GM18502 (cell line): ENCODE data around the gene SMG9.

Source experiments
- ATAC-seq: cut with Tn5 transposase; IDR thresholded peaks from one replicate; pipeline ENCODE4 v1.9.1; 2021; ENCODE audit warnings: mild to moderate bottlenecking; ENCODE audit not compliant: unreplicated experiment, poor library complexity

SMG9 gene, protein sequence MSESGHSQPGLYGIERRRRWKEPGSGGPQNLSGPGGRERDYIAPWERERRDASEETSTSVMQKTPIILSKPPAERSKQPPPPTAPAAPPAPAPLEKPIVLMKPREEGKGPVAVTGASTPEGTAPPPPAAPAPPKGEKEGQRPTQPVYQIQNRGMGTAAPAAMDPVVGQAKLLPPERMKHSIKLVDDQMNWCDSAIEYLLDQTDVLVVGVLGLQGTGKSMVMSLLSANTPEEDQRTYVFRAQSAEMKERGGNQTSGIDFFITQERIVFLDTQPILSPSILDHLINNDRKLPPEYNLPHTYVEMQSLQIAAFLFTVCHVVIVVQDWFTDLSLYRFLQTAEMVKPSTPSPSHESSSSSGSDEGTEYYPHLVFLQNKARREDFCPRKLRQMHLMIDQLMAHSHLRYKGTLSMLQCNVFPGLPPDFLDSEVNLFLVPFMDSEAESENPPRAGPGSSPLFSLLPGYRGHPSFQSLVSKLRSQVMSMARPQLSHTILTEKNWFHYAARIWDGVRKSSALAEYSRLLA

DNA sequence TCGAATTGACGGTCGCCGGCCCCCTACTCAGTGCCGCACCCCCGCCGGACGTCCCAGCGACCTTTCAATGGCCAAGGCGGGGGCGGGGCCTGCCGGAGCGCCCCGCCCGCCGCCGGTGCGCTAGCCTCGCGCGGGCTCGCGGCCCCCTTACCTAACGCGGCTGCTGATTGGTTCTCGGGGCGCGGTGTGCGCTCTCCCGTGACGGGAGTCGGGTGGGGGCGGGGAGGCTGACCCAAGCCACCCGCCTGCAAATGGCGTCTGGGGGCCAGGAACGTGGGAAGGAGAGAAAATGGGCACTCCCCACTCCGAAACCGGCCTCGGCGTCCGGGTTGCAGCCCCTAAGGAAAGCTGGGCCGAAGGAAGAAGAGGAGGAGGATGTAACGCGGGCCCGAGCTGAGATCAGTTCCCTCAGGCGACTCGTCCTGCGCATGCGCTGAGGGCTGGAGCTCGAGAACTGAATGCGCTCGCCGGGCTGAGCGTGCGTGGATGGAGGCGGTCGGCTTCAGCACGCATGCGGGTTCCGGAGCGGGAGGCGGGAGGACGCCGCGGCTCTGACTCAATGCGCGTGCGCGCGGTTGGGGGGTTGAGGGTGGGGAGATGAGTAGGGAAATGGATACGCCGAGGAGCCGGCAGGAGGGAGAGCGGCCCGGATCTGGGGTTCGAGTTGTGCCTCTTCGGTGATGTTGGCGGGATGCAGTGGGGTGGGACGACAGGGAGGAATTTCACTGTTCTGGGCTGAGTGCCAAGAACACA is at the start of gene SMG9:
SMG9 (minus strand) TSS at position 460 of the 753 bp plus-strand sequence. CDS start 4,221 bp downstream, outside the sequence.
- peak; percentile 57 for ATAC-seq

DNA sequence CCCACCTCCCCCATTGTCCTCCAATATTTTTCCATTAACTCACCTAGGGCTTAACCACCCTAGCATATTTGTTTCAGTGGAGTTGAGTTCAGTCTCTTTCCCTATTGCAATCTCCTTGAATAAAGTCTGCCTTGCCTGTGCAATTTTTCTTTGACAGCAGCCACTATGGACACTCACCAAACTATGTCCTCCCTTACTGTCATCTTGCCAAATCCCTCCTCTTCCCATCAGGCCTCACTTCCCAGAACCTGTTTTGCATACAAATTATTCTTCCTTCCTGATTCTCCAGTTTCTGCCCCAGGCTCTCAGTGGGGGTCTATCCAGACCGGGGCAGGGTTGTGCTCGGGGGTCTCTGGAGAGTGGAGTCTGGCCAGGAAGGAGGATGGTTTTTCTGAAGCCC is 49.7 kb upstream of the SMG9 start:
- no peak for ATAC-seq

DNA sequence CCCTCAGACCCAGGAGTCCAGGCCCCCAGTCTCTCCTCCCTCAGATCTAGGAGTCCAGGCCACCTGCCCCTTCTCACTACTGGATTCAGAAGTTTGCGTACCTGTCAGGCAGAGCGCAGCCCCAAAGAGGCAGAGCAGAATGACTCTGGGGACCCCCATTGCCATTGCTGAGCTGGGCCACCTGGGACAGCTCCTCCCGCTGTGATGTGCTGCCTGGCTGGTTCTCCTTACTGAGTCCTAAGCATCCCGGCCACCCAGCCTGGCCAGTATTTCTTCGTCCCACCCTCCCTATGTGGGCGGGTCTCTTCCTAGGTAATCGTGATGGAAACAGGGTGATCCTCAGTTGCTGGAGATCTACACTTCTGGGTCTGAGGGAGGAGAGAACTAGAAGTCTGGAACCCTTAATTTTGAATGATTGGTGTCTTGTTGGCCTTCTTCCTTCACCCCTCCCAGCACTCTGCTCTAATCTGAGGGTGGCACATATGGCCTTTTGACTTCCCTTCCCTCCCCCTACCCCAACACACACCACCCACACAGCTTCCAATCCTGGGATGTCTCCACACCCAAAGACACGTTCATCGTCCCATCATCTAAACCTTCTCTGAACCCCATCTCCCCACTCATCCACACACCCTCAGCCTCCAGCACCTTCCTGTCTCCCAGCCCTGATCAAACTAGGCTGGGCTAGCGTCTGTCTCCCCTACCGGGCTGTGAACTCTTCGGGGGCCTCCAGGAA is 47.6 kb upstream of the SMG9 start, which contains the start of gene LYPD5:
LYPD5 (minus strand) TSS at position 232 of the 736 bp plus-strand sequence; CDS start at position 165, 67 bp downstream.
- no peak for ATAC-seq

DNA sequence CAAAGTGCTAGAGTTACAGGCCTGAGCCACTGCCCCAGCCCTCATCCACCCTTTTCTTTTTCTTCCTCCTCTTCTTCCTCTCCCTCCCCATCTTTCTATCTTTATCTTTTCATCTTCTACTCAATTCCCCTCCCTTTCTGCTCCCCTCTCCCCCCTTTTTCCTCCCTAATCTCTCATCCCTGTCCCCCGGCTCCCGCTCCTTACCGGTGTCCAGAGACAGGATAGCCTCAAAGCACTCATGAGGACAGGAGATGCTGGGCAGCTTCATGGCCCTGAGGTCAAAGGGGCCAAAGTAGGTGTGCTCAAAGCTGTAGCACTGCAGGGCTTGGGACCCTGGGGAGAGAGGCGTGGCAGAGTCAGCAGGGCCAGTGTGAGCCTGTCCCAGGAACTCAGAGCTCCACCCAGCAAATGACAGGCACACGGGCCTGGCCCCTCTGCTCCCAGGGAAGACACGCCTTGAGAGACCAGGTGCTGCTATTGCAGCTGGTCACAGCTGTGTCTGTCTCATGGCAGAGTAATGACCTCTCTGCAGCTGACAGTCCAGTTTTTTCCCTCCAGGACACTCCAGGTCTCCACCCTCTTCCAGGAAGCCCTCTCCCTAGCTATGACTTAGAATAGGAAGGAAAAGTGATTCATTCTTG is 44.9 kb upstream of the SMG9 start:
- no peak for ATAC-seq

DNA sequence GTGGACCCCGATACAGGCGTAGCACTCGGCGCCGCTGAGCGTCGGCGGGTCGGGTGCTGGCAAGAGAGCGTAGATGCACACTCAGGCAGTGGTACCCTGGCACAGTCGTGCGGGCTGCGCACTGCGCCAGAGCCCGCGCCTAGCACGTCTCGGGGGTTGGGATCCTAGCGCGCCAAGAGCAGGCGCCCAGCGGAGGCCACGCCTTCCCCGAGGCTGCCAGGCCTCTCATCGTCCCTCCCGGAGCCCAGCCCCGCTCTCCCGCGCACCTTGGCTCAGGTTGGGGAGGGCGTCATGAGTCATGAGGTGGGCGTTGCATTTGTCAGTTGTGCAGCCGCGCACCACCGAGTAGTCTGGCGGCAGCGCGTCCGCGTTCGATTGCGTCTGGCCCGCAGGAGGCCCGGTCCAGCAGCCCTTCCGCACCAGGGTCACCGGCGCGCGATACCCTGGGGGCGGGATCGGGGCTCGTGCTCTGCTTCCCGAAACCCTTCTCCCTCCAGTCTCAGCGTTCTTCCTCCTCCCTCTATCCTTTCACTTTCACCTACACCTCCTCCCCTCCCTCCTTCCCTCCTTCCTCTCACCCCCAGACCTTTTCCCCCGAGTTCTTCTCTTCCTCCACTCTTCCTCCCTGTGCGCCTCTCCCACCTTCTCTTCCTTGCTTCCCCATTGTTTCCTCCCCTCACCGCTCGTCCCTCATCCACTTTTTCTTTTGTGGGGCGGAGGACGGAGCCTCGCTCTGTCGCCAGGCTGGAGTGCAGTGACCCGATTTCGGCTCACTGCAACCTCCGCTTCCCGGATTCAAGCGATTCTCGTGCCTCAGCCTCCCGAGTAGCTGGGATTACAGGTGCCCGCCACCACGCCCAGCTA is 44.0 kb upstream of the SMG9 start:
- ATAC-seq: no peak

DNA sequence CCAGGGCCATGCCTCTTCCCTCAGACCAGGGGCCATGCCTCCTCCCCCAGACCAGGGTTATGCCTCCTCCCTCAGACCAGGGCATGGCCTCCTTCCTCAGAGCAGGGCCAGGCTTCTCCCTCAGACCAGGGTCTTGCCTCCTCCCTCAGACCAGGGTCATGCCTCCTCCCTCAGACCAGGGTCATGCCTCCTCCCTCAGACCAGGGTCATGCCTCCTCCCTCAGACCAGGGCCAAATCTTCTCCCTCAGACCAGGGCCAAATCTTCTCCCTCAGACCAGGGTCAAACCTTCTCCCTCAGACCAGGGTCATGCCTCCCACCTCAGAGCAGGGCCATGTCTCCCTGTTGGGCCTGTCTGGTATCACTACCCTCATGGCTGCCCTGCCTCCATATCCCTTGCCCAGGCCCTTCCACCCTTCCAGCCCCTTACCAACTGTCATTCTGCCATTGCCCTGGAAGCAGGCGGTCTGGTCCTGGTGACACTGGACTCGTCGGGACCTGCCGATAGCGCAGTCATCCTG is 43.3 kb upstream of the SMG9 start:
- ATAC-seq: no peak

DNA sequence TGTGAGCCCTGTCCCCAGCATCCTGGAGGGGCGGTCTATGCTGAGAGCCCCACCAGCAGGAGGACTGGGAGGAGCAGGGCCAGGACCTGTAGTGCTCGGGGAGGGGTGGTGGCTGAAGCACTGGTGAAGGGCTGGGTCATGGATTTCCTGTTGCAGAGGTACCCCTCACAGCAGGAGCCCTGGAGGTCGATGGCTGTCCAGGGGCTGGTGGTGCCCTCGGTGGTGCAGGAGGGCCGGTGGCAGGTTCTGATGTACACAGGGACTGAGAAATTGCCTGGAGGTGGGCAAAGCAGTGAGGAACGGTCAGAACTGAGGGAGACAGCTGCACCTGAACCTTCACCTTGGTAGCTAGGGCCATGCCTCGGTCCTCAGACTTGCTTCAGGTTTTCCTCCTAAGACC is 42.8 kb upstream of the SMG9 start:
- no peak for ATAC-seq

DNA sequence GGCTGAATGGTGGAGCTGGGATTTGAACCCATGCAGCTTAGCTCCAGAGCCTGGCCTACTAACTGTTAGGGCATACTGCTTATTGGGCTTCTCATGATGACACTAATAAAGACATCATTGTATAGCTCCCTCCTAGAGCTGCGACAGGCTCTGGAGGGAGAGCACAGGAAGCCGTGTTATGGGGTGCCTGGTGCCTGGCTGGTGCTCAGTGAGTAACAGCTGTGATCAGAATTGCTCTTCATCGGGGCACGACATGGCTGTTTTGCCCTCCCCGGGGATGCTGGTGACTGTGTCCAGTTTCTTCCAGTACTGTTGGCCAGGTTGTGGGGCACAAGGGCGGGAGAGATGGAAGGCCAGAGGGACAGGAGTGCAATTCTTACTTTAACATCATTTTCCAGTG is 42.4 kb upstream of the SMG9 start:
- no peak for ATAC-seq

DNA sequence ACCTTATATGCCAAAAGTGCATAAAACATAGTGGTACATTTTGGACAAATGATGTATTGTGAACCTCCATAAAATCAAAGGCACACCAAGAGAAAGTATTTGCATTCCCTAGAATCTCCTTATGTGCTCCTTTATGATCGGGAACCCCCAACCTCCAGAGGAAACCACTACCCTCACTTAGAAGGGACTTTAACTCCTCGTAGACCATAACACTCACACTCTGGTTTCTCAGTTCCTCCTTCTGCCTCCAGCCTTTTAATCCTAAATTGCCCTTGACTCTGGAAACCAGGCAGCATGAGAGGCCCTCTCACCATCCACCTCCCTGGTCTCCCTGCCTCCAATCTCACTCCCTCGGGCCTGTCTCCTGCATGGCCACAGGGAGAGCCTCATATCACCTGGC is 35.8 kb upstream of the SMG9 start:
- no peak for ATAC-seq

DNA sequence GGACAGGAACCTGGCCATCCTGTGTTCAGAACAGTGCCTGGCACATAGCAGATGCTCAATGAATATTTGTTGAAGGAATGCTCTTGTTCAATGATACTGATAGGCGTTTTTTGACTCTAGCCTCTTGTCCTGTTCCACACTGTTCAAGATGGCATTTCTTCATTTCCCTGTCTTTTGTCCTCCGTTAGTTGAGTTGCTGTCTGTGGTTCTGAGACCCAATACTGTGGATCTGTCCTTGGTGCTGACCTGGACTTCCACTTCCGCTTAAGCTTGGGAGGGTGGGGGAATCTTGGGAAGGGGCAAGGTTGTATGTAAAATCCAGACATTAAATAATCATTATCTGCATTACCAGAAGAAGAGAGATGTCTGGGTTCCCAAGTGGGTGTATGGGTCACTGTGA is 34.3 kb upstream of the SMG9 start:
- no peak for ATAC-seq

DNA sequence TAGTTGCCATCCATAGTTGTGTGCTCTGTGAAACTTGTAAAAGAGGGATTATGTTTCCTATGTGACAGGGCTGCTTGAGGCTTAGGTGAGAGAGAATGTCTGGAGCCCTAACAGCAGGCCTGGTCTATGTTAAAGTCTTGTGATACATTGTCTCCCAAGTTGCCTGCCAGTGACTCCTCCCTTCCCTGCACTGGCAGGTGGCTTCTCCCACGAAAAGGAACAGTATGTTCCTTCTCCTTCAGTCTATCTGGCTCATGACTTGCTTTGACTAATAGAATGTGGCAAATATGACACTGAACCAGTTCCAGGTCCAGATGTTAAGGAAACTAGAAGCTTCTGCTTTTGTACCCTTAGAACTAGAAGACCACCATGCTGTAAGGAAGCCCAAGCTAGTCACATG is 31.9 kb upstream of the SMG9 start:
- no peak for ATAC-seq

DNA sequence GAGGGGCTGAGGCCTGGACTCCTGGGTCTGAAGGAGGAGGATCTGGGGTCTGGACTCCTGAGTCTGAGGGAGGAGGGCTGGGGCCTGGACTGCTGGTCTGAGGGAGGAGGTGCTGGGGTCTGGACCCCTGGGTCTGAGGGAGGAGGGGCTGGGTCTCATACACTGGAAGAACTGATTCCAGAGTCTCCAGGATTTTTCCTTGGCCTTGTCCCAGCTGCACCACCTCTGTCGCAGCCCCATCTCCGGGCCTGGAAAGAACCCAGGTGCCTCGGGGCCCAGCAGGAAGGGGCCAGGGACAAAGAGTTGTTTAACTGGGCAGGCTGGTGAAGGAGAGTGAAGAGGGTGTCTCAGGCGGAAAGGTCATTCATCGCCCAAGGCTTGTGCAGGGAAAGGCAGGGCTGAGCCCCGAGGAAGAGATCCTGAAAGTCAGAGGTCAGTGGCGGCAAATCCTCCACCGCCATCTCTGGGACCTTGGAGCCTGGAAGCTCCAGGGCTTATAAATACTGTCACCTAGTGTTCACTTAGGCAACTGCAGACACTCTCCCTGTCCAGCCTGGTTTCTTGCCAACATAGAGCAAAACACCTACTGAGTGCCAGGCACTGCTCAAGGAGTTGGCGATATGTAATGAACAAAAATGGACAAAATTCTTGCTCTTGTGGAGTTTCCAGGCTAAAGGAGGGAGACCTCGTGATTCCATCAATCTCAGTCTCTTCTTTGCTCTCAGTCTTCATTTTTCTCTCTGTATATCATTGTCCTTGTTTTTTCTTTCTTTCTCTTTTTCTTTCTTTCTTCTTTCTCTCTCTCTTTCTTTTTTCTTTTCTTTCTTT is 30.4 kb upstream of the SMG9 start:
- no peak for ATAC-seq

DNA sequence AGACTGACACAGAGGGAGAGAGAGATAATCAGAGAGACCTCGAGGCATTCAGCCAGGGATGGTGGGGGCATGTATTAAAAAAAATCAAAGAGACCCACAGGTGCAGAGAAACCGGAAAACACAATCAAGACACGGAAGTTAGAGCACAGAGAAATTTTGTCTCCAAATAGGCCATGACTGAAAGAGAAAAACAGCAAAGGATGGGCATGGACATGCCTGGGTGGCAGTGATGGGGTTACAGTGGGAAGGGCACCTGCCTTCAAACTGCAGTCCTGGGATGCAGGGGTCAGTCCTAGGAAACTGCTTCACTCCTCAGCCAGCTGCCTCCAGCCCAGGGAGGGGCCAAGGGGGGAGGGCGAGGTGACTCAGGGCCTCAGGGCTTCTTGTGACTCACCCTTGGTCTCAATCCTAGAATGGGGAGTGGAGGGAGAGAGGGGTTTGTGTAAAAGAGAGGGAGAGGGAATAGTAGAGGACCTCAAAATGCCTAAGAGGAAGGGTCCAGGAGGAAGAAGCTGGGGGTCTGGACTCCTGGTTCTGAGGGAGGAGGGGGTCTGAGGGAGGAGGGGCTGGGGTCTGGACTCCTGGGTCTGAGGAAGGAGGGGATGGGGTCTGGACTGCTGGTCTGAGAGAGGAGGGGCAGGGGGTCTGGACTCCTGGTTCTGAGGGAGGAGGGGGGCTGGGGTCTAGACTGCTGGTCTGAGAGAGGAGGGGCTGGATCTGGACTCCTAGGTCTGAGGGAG is 29.6 kb upstream of the SMG9 start:
- ATAC-seq: no peak

DNA sequence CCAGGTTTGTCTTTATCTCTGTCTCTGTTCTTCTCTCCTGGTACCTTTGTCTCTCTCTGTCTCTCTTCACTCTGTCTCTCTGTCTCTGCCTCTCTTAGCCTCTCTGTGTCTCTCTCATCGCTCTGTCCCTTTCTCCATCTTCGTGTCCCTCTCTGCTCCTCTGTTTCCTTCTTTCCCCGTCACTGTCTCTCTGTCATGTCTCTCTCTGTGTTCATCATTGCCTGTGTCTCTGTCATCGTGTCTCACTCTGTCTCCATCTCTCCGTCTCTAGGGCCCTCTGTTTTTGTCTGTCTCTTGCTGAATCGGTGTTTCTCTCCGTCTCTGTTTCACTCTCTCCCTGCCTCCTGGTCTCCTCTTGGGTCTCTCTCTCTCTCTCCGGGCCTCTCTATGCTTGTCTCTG is 28.9 kb upstream of the SMG9 start:
- no peak for ATAC-seq

DNA sequence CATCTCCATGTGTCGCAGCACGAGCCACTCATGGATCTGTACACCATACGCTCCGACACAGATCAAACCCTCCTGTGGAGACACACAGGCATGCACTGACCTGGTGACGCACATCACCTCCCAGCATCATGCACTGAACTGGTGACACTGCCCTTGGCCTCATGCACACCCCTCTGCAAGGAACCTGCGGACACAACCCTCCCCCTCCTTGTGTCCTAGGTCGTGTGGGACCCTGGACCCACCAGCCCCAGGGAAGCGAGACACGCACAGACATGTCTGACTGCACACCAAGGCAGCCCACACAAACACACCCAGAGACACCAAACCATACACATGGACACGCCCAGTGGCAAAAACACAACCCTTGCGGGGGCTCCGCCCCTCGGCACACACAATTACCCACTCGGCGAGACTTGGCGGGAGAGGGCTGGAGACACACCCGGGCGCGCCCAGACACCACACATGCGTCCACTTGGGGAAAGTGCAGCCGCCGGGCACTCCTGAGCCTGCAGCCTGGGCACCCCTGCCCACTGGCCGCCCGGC is 28.0 kb upstream of the SMG9 start:
- no peak for ATAC-seq

DNA sequence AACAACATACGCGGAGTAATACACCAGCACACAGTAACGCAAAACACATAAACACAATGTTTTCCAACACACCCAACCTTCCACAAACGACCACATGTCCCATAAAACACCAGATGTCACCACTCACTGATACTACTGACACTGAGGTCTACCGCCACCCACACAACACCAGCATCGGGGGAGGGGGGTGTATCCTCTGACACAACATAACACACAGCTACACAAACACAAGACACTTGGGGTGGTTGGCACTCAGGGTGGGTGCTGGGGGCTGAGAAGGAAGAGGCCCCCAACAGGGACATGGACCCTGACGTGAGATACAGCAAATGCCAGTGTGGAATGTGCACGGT is 27.5 kb upstream of the SMG9 start:
- no peak for ATAC-seq

DNA sequence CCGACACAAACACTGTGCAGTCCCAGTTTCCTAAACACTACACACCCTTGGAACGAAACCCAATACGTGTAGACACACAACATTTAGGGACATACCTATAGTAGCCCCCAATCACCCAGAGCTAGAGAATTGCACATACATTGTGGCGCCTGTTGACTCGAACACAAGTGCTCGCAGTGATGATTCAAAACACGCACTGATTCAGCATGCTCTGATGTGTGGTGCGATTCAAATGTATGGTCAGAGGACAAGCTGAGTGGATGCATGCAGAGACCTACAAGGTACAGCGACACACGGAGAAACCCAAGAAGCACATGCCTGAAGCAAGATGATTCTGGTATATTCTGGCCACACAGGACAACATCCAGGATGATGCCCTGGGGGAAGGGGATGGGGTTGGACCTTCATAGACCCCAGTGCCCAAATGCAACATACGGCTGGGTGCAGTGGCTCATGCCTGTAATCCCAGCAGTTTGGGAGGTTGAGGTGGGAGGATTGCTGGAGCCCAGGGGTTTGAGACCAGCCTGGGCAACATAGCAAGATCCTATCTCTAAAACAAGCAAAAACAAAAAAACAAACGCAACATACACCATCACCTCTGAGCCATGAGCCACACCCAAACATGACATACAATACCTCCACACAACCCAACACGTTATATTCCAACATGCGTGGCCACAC is 27.0 kb upstream of the SMG9 start:
- ATAC-seq: no peak
